ENCODE data around the gene RMDN3. TPM values are rescaled to one million over a fixed set of nuclear protein-coding genes. Genes with fewer than 3 reads are reported as not detected.

Gene RMDN3
- total RNA-seq, 1 experiment from 2014 or later: 19.2 TPM

DNA sequence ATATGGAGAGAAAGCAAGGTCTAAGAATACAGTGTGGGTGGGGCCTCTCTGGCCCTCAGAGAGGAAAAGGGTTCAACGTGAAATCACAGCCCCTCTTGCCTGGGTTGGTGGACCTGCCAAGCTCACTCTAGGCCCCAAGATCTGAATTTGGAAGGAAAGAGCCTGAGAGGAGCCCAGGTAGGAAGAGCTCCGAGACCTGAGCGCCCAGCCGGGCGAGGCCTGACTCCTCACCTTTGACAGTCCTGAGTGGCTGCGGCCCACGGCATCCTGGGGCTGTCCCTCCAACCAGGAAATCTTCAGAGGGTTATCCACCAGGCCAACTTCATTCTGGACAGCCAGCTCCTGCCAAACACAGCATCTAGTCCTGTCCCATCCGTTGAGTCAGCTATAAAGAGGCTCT is 18.4 kb upstream of the RMDN3 start:
- no peak for DNase-seq (ENCODE audit: low read depth)

DNA sequence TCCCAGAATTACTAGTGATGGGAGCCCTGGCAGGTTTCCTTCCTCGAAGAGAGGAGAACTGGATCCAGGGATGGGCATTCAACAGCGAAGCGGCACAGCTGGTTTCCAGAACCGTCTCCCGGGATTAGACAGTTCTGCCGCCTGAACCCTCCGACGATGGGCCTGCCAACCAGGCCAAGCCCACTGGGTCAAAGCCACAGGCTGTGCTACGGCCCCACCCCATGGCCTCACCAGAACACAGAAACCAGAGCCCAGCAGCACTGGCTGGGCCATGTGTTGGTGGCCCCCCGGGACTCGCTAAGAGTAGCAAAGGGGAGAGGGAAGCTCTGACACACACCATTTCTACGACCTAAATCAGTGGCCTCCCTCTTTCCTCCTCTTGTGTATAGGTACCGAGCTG is 17.0 kb upstream of the RMDN3 start:
- no peak for DNase-seq (ENCODE audit: low read depth)

DNA sequence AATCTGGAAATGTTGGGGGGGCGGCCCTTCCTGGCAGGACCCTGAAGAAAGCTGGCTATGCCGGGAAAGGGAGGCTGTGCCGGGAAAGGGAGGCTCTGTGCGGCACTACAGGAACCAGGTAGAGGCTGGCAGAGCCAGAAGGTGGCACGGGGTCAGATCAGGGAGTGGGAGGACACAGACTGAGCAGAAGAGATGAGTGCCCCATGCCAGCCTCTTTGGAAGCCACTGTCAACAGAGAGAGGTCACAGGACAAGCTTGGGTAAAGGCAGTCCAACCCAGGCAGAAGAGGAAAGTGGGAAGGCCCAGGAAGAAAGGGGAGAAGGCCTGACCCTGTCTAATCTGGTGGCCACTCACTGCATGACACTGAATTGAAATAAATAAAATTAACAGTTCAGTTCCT is 16.2 kb upstream of the RMDN3 start:
- no peak for DNase-seq (ENCODE audit: low read depth)

- no peak for DNase-seq (ENCODE audit: low read depth)
Measured at GRCh38 chr15:40770147-40770721, 15.2 kb upstream of the RMDN3 start.

DNA sequence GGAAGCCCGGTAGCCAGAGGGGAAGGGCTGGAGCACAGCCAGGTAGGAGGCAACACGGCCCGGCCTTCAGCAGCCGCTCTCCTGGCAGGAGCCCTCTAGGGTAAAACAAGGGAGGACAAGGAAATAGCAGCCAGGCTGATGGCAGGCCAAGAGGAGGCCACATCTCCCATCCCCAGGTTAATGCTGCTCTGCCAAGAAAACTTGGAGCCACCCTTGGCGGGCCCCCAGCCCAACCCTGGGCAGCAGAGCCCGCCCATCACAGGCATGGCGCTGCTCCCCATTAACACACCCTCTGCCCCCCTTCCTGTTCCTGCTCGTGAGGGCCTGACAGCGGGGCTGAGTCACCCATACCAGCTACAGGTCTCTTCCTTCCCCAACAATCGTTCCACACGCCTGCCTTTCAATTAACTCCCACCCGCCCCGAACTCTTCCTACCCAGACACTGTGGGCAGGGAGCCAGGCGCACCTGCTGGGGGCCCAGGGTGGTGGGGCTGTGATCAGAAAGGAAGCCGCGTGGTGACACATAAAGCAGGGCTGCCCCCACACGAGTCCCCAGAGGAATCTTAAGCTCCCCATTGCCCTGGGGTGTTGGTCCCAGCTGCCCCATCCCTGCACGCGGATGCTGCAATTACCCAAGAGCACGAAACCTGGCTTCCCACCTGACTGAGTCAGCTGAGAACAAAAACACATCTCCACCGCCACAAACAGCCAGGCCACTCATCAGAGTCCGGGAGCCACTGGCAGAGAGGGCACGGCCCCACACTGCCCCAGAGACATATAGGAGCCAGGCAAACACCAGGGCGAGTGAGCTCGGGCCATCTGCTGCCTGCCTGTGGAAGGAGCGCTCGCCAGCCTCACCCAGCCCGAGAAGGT is 14.5 kb upstream of the RMDN3 start, which contains the start of gene C15orf62:
C15orf62 (plus strand) TSS at position 707 of the 873 bp plus-strand sequence. CDS start 516 bp downstream, outside the sequence.
- DNase-seq (ENCODE audit: low read depth): peak; percentile 96

GRCh38 chr15:40768521-40769273 is 13.6 kb upstream of the RMDN3 start:
- peak; percentile 47 for DNase-seq (ENCODE audit: low read depth)

GRCh38 chr15:40767838-40768500 is 12.9 kb upstream of the RMDN3 start:
- no peak for DNase-seq (ENCODE audit: low read depth)

- DNase-seq (ENCODE audit: low read depth): peak; percentile 78
Measured at GRCh38 chr15:40766906-40767837, 12.1 kb upstream of the RMDN3 start.

DNA sequence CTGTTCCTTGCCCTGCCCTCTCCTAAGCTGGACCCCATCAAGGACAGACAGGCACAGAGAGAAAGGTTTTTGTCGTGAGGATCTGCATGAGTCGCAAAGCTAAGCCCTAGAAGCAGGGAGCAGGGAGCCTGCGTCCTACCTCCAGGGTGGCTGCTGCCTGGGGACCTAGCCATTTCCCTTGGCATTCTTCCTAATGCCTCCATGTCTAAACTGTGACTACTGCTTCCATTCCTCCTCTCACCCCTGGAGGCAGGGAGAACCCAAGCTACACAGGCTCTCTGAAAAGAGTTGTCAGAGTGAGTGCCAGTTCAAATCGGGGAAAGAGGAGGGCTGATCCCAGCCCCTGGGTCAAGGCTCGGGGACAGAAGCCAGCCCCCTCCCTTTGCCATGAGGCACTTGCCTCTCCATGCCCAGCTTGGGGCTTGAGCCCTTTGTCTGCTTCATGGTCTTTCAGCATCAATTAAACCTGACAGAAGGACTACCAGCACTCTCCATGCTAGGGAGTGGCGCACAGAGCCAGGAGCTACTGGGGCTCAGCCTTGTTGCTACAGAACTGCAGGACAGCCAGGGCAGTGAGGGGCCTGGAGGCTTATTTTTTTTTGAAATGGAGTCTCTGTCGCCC is 11.3 kb upstream of the RMDN3 start:
- DNase-seq (ENCODE audit: low read depth): peak; percentile 70

DNA sequence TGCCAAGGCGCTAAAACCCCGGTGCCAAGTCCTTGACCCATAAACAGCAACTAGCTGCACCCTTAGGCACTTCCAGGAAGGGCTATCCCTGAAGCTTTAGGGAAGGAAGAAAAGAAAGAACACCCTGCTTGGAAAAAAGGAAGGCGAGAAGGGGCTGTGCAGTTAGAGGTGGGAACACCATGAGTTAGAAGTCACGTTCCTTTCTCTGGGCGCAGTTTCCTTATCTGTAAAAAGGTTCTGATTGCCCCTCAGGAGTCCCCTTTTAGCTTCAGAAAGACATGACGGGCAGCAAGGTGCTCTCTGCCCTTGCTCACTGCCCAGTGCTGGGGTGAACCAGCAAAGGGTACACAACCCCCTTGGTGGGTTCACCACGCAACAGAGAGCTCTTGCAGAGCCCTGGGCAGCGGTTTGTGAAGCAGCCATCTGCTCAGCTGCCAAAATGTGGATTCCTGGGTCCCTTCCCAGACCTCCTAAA is 9.6 kb upstream of the RMDN3 start:
- DNase-seq (ENCODE audit: low read depth): no peak

DNA sequence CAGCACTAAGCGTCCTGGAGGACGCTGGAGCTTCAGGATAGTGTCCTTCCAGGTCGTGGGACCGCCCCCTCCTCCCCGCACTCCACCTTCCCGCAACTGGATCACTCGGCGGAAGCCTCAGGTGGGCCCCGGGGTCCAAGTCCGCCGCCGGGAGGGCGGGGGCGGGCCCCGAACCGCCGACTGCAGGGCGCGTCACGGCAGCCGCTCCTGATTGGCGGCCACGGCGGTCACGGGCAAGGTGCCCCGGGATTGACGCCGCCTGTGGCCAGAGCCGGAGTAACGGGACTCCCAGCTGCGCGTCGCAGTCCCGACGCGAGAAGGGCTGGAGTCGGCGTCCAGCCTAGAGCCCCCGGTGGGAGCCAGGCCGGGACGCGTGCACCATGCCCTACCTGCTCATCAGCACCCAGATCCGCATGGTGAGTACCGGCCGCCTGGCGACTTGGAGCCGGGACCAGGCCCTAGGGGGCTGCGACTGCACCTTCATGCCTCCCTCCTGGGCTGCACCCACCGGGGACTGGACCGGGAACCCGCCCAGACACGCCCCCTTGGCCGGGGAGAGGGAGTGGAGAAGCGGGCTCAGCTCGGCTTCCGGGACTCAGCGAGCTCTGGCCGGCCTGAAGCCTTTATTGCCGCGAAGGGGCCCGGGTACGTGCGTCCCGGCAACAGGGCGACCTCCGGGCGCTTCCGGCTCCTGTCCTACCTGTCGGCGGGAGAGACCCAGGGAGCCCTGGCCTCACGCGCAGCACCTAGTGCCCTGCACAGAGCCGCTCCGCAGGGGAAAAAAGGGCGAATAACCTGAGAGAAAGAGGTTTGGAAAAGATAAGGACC is 9.0 kb upstream of the RMDN3 start, which contains the start of gene GCHFR:
GCHFR (plus strand) TSS at position 268 of the 828 bp plus-strand sequence; CDS start at position 381, 113 bp downstream.
- peak; percentile 79 for DNase-seq (ENCODE audit: low read depth)

GRCh38 chr15:40762919-40763800 is 8.1 kb upstream of the RMDN3 start:
- peak; percentile 70 for DNase-seq (ENCODE audit: low read depth)

- DNase-seq (ENCODE audit: low read depth): no peak
Measured at GRCh38 chr15:40759961-40760360, 4.9 kb upstream of the RMDN3 start.

DNA sequence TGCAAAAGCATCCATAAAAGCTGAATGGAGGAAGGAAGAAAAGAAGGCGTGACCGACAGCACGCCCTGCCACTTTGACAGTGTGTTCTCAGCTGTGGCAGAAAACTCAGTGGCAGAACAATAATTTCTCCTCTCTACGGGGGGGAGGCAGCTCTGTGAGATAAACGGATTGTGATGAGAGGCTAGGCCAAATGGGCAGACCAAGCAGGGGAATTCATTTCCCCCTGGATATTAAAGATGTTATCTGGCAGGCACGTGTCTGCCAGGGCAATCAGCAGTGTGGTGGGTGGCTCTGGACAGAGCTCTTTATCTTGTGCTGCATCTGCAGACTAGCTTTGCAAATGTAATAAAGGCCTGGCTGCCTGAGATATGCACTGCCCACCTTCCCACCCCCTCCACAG is 1.9 kb upstream of the RMDN3 start:
- DNase-seq (ENCODE audit: low read depth): no peak

DNA sequence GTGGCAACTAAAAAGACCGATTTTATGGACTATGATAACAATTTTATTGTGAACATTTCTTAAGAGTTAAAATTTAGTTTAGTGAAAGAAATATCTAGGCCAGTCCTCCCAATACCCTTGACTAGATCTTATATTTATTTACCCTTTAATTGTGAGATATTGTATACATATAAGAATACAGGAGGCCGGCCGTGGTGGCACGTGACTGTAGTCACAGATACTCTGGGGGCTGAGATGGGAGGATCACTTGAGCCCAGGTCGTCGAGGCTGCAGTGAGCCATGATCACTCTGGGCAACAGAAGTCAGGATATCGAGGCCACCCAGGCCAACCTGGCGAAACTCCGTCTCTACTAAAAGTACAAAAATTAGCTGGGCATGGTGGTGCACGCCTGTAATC is 756 bp upstream of the RMDN3 start:
- no peak for DNase-seq (ENCODE audit: low read depth)

- peak; percentile 19 for DNase-seq (ENCODE audit: low read depth)
Measured at GRCh38 chr15:40754574-40754882, 526 bp downstream of the RMDN3 start.

DNA sequence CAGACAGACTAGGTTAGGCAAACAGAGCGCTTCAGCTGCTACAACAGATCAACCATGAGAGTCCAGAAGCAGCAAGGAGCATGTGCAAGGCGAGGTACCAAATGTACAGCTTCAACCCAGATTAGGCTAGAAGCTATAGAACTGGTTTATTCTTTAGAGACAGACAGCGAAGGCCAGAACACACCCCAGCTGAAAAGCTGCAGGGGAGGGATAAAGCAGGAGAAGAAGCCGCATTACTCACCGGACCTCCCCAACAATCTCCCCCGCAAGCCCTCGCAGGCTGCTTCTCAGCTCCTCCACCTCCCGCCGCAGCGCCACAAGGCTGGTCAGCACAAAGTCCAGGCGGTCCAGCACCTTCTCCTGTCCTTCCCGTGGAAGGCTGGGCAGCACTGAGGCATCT is 3.3 kb downstream of the RMDN3 start:
- no peak for DNase-seq (ENCODE audit: low read depth)

GRCh38 chr15:40750885-40751284 is 4.2 kb downstream of the RMDN3 start:
- no peak for DNase-seq (ENCODE audit: low read depth)

Data from M059J (cell line).